WTC11 (cell line): ENCODE measurements around the gene KDM1B.

Source experiments
- CTCF ChIP-seq: fragments of 200-600 bp; IDR thresholded peaks from 2 replicates; pipeline ENCODE4 v1.8.0; 2022; ENCODE audit warnings: antibody characterized with exemption
- ZNF121 ChIP-seq: sonication (generic); formaldehyde crosslinking; IDR thresholded peaks from 2 replicates; pipeline ENCODE4 v1.8.0; 2023; ENCODE audit warnings: missing genetic modification reagents
- TF ChIP-seq, protein P1 (sequence below): sonication (generic); formaldehyde crosslinking; IDR thresholded peaks from 2 replicates; pipeline ENCODE4 v1.8.0; 2022; ENCODE audit warnings: mild to moderate bottlenecking, missing genetic modification reagents

DNA sequence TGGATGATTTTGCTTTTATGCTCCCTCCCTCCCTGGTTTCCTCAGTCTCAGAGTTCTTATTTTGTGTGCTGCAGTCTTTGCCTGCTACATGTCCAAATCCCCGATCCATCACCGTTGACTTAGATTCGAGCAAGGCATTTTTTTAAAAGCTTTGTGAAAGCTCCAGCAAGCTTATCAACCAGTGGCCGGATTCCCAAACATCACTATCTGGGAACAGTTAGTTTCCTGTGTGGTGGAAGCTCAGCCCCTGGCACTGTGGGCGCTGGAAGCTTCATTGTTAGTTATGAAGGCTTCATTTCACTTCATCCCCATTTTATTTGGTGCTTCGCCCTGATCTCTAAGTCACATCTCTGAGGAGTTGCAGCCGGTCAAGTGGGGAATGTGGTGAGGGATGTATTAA lies 64.4 kb downstream of the KDM1B start:
- TF ChIP-seq ZNF121 (CRISPR knock-in tag) (no peak), CTCF (no peak)
- TF ChIP-seq, protein P1, sequence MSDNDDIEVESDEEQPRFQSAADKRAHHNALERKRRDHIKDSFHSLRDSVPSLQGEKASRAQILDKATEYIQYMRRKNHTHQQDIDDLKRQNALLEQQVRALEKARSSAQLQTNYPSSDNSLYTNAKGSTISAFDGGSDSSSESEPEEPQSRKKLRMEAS (CRISPR knock-in tag), result no peak
